CD4-positive, alpha-beta memory T cell (primary cell): ENCODE results near the gene FHIT. TPM values are rescaled to one million over a fixed set of nuclear protein-coding genes. Genes with fewer than 3 reads are reported as not detected.

Source experiments
- CTCF ChIA-PET: fragments of 350-600 bp; sonication (Branson Sonifier 250); formaldehyde crosslinking; loops from one replicate; lab custom pipeline; 2021; ENCODE audit warnings: inconsistent platforms; ENCODE audit not compliant: partially characterized antibody; lab: Charles Lee
- POLR2A ChIA-PET: fragments of 350-600 bp; sonication (Branson Sonifier 250); formaldehyde crosslinking; loops from one replicate; lab custom pipeline; 2021; ENCODE audit not compliant: partially characterized antibody; lab: Charles Lee
- DNase-seq, 5 donors: peaks; one replicate each; pipeline versions ENCODE4 v3.0.0 to v3.0.0-alpha.2; 2020 to 2022; ENCODE audit warnings: mixed read lengths in 1 of 5
- H3K27ac ChIP-seq: one replicate; pipeline ENCODE4 v1.7.0; 2013; ENCODE audit warnings: low read depth, low read length
- H3K27me3 ChIP-seq: 2 replicates; pipeline ENCODE4 v1.7.0; 2013; ENCODE audit warnings: mild to moderate bottlenecking, low read length, moderate library complexity; ENCODE audit not compliant: insufficient read depth
- H3K36me3 ChIP-seq: 2 replicates; pipeline ENCODE4 v1.7.0; 2013; ENCODE audit warnings: mild to moderate bottlenecking, low read length, moderate library complexity; ENCODE audit not compliant: insufficient read depth
- H3K4me1 ChIP-seq: 2 replicates; pipeline ENCODE4 v1.7.0; 2013; ENCODE audit warnings: mild to moderate bottlenecking, low read length, moderate library complexity; ENCODE audit not compliant: insufficient read depth
- H3K4me3 ChIP-seq, 2 donors: one replicate each; pipeline ENCODE4 v1.7.0; 2013; ENCODE audit warnings: low read length in 2 of 2, mild to moderate bottlenecking in 1 of 2
- H3K9me3 ChIP-seq, 2 donors: one replicate each; pipeline ENCODE4 v1.7.0; 2013; ENCODE audit warnings: low read length in 2 of 2, control low read depth in 1 of 2; ENCODE audit not compliant: control insufficient read depth in 1 of 2
- H3K27ac Mint-ChIP-seq, 7 donors: one replicate each; pipeline ENCODE4 v1.8.0; 2020 to 2021; ENCODE audit warnings: mixed read lengths in 7 of 7, mild to moderate bottlenecking in 6 of 7, inconsistent platforms in 3 of 7, moderate library complexity in 3 of 7
- H3K27me3 Mint-ChIP-seq, 2 donors: one replicate each; pipeline ENCODE4 v1.8.0; 2020 to 2021; ENCODE audit warnings: mixed read lengths in 2 of 2
- H3K36me3 Mint-ChIP-seq, 2 donors: one replicate each; pipeline ENCODE4 v1.8.0; 2020 to 2021; ENCODE audit warnings: mixed read lengths in 2 of 2, inconsistent platforms in 1 of 2, mild to moderate bottlenecking in 1 of 2
- H3K4me1 Mint-ChIP-seq, 4 donors: one replicate each; pipeline ENCODE4 v1.8.0; 2020 to 2021; ENCODE audit warnings: mixed read lengths in 4 of 4, mild to moderate bottlenecking in 1 of 4
- H3K4me3 Mint-ChIP-seq, 8 donors: one replicate each; pipeline ENCODE4 v1.8.0; 2020 to 2021; ENCODE audit warnings: mixed read lengths in 8 of 8, mild to moderate bottlenecking in 7 of 8, moderate library complexity in 6 of 8, inconsistent platforms in 3 of 8
- H3K9me3 Mint-ChIP-seq, 8 donors: one replicate each; pipeline ENCODE4 v1.8.0; 2020 to 2021; ENCODE audit warnings: mixed read lengths in 8 of 8, mild to moderate bottlenecking in 5 of 8, inconsistent platforms in 3 of 8, moderate library complexity in 1 of 8
- intact Hi-C: fragments of 100-400 bp; cut with micrococcal nuclease; formaldehyde crosslinking; loops from one replicate; pipeline ENCODE4 v1.15.1; 2023
- polyA plus RNA-seq, 2 donors: library from polyadenylated mRNA; unstranded; fragments of 300-500 nt; fragmentation: Illumina TruSeq; gene quantifications; one replicate each; pipeline ENCODE4 v1.2.3, GENCODE V29; 2021
- total RNA-seq, 2 experiments: library from RNA; stranded (reverse); gene quantifications; one replicate each; pipeline ENCODE4 v1.2.3, GENCODE V29; 2021

The FHIT gene
- total and polyA plus RNA-seq, 4 experiments from 2014 or later = 8.5 to 58.7 (median 33.2) TPM

DNA sequence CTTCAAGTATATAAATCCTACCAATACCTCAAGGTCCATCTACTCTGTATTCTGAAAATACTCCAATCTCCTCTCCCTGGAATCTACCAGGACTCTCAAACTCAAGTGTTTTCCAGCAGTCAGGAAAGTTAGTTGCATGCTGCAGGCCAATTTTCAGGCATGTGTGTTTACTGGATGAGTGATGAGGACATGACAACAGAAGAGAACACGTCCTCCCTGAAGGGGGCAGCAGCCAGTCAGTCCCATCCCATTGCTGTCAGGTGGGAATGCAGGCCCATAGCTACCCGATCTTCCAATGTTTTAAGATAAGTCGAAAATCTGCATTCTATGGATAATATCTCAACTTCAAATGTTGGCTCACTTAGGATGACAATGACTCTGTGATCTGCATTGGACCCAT, 496.2 kb downstream of the FHIT start:
- CTCF ChIA-PET = no interaction called here
- H3K9me3 ChIP-seq = no peaks in the 10 kb centered on the region
- intact Hi-C loops = no loop called here

DNA sequence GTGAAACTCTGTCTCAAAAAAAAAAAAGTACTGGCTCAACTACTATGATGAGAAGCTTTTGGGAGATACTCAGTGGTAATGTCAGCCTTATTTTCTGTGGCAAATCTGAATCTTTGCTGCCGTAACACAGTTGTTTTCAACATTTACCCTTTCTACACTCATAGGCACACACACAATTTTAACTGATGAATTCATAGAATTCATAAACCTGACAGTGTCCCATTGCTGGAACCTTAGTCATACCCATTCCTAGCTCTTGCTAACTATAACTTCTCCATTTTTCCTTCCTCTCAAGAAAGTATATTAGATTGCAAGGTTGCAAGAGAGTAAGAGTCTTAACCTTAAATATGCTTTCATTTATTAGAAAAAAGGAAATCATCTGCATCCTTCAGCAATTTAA, 496.6 kb downstream of the FHIT start:
- Histone ChIP-seq H3K4me3 (no peak overlapping the region), H3K9me3 (no peaks in the 10 kb centered on the region), H3K27me3 (no peaks in the 10 kb centered on the region), H3K36me3 (no peaks in the 10 kb centered on the region), H3K27ac (no peak overlapping the region), H3K4me1 (no peaks in the 10 kb centered on the region)
- intact Hi-C loops = no loop called here
- POLR2A ChIA-PET = no interaction called here
- H3K4me1 Mint-ChIP-seq = no peaks in the 10 kb centered on the region
- CTCF ChIA-PET = interaction anchor here (0.9 kb wide), 1 partner anchor 9 kb away, joined by 3 read pairs; no protein-coding TSS in a partner anchor
- peaks cover 6 to 21% (median 11%) of the 10 kb centered on the region in 8 donors for H3K9me3 Mint-ChIP-seq
- no peak overlapping the region for H3K27ac Mint-ChIP-seq
- no peak overlapping the region for H3K4me3 Mint-ChIP-seq
- no peaks in the 10 kb centered on the region for H3K27me3 Mint-ChIP-seq
- no peak for DNase-seq
- H3K36me3 Mint-ChIP-seq = no peaks in the 10 kb centered on the region

More for the DNA sequence above, 496.2 kb downstream of the FHIT start:
- Mint-ChIP-seq H3K4me3 (no peak overlapping the region), H3K9me3 (peaks cover 5 to 16% (median 9%) of the 10 kb centered on the region in 8 donors), H3K27ac (no peak overlapping the region), H3K36me3 (no peaks in the 10 kb centered on the region), H3K4me1 (peaks cover 0 to 1% (median 0%) of the 10 kb centered on the region in 4 donors), H3K27me3 (no peaks in the 10 kb centered on the region)
- no peaks in the 10 kb centered on the region for H3K27me3 ChIP-seq
- H3K4me3 ChIP-seq = no peak overlapping the region
- POLR2A ChIA-PET = no interaction called here
- no peak for DNase-seq
- no peak overlapping the region for H3K27ac ChIP-seq
- H3K36me3 ChIP-seq = no peaks in the 10 kb centered on the region
- H3K4me1 ChIP-seq = no peaks in the 10 kb centered on the region

DNA sequence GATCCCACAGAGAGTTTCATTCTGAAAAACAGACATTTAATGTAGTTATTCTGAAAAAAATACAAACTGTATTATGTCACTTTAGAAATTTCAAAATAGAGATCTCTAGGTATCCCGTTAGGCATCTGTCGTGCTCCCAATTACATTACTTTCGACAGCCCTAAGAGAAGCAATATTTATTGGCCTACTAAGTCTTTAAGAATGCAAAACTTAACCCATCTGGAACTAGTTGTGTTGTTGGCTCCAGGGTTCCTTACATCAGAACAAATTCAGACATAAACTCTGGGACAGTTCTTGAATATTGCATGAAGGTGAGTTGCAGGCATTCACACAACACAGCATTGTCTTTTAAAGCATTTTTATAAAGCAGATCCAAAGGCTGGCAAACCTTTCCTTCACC, 498.4 kb downstream of the FHIT start:
- H3K4me3 Mint-ChIP-seq = no peak overlapping the region
- no peak overlapping the region for H3K27ac ChIP-seq
- DNase-seq = no peak
- H3K27me3 Mint-ChIP-seq = no peaks in the 10 kb centered on the region
- intact Hi-C loops = no loop called here
- H3K27ac Mint-ChIP-seq = no peak overlapping the region
- ChIA-PET CTCF (no interaction called here), POLR2A (no interaction called here)
- no peaks in the 10 kb centered on the region for H3K36me3 Mint-ChIP-seq
- H3K4me1 Mint-ChIP-seq = no peaks in the 10 kb centered on the region
- H3K9me3 ChIP-seq = no peaks in the 10 kb centered on the region
- no peak overlapping the region for H3K4me3 ChIP-seq
- no peaks in the 10 kb centered on the region for H3K36me3 ChIP-seq
- H3K27me3 ChIP-seq = no peaks in the 10 kb centered on the region
- H3K9me3 Mint-ChIP-seq = peaks cover 3 to 25% (median 15%) of the 10 kb centered on the region in 8 donors
- H3K4me1 ChIP-seq = no peaks in the 10 kb centered on the region

DNA sequence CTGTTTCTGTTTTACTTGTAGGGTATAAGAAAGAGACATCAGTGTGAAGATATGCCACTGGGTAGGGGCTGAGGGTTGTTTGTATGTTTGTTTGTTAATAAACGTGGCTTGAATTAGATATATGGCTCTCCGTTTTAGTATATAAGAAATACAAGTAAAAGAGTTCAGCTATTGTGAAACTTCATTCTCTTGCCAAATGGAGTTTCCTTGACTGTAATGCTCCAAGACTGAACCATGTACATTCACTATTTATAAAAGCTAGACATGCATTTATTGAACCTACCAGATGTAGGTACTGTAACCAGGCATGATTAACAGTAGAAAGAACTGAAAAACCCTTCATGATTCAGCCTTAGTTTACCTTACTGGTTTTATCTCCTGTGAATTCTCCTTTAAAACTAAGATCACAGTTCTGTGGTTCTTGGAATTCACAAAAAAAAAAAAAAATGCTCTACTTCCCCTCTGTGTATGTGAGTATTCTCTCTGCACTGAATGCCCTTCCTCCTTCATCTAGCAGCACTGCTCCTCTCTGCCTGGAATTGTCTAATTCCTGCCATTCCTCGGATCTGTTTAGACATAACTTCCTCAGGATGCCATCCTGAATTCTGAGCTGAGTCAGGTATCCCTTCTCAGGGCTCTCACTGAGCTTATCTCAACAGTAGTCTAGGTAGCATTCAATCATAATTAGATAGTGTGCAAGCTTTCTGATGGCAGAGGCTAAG, 504.4 kb downstream of the FHIT start:
- Mint-ChIP-seq H3K4me1 (no peaks in the 10 kb centered on the region), H3K27me3 (peaks cover 0 to 2% of the 10 kb centered on the region in 2 donors), H3K4me3 (no peak overlapping the region), H3K9me3 (peaks cover 3 to 26% (median 15%) of the 10 kb centered on the region in 8 donors), H3K36me3 (peaks cover 0 to 1% of the 10 kb centered on the region in 2 donors), H3K27ac (no peak overlapping the region)
- no peaks in the 10 kb centered on the region for H3K36me3 ChIP-seq
- H3K9me3 ChIP-seq = no peaks in the 10 kb centered on the region
- intact Hi-C loops = no loop called here
- no peak overlapping the region for H3K27ac ChIP-seq
- H3K27me3 ChIP-seq = no peaks in the 10 kb centered on the region
- no peak for DNase-seq
- H3K4me1 ChIP-seq = no peaks in the 10 kb centered on the region
- no peak overlapping the region for H3K4me3 ChIP-seq
- CTCF ChIA-PET = interaction anchor here (0.7 kb wide), 1 partner anchor 10 kb away, joined by 3 read pairs; no protein-coding TSS in a partner anchor
- POLR2A ChIA-PET = no interaction called here

DNA sequence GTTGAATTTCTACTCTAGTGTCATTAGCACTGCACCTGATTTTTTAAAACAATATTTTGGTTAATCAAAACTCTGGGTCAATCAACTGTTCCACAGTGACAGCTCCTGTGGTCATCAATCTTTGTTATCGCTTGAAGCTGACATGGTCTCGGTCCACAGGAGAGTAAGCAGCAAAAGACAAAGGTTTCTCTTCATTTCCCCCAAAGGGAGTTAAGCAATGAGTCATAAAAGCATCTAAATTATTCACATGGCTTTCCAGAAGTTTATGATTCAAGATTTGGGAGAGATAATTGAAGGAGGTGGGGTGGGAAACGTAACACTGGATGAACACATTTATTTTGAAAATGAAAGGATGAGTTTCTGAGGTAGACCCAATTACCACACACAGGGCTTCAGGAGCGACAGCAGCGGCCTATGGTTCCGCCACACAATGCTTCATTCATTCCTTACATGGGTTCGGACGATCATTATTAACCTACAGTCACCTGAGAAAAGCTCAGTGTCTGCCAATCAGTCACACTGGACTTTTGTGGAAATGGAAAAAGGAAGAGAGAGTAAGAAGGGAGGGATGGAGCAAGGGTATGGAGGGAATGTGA, 505.1 kb downstream of the FHIT start:
- Histone ChIP-seq H3K4me1 (no peaks in the 10 kb centered on the region), H3K4me3 (no peak overlapping the region), H3K27ac (no peak overlapping the region), H3K9me3 (no peaks in the 10 kb centered on the region), H3K36me3 (no peaks in the 10 kb centered on the region), H3K27me3 (no peaks in the 10 kb centered on the region)
- no peaks in the 10 kb centered on the region for H3K4me1 Mint-ChIP-seq
- no peak overlapping the region for H3K4me3 Mint-ChIP-seq
- POLR2A ChIA-PET = no interaction called here
- H3K27me3 Mint-ChIP-seq = peaks cover 0 to 2% of the 10 kb centered on the region in 2 donors
- peaks cover 3 to 24% (median 15%) of the 10 kb centered on the region in 8 donors for H3K9me3 Mint-ChIP-seq
- peaks cover 0 to 1% of the 10 kb centered on the region in 2 donors for H3K36me3 Mint-ChIP-seq
- no peak overlapping the region for H3K27ac Mint-ChIP-seq
- intact Hi-C loops = no loop called here
- DNase-seq = no peak
- CTCF ChIA-PET = interaction anchor here (0.7 to 0.9 kb wide), 2 partner anchors 8 to 11 kb away, joined by 3 read pairs; no protein-coding TSS in a partner anchor

DNA sequence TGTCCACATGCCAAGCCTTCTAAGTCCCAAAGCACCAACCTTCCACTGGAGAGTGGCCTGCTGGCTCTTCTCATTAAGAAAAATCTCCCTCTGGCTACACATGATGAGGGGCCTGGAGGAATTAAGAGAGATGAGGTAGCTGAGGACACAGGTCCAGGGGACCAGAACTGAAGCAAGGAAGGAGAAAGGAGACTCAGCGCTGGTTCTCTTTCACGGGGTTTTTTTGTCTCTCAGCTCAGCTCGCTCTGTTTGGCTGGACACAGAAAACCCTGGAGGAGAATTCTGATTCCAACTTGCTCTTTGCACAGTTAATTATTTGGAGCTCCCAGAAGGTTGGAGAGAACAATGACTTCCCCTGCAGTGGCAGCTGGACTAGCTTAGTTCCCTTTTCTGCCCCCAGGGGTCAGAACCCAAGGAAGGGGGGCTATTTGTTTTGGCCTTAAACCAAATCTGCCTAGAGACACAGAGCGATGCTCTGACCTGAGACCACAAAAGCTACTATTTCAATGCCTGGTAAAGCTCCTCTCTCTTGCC, 507.6 kb downstream of the FHIT start:
- Mint-ChIP-seq H3K4me3 (no peak overlapping the region), H3K4me1 (no peaks in the 10 kb centered on the region), H3K36me3 (peaks cover 0 to 1% of the 10 kb centered on the region in 2 donors), H3K27ac (no peak overlapping the region), H3K9me3 (peaks cover 0 to 8% (median 0%) of the 10 kb centered on the region in 8 donors), H3K27me3 (peaks cover 0 to 2% of the 10 kb centered on the region in 2 donors)
- H3K9me3 ChIP-seq = no peaks in the 10 kb centered on the region
- H3K36me3 ChIP-seq = no peaks in the 10 kb centered on the region
- intact Hi-C loops = no loop called here
- no peaks in the 10 kb centered on the region for H3K4me1 ChIP-seq
- CTCF ChIA-PET = no interaction called here
- no peak overlapping the region for H3K27ac ChIP-seq
- H3K4me3 ChIP-seq = no peak overlapping the region
- no peaks in the 10 kb centered on the region for H3K27me3 ChIP-seq
- POLR2A ChIA-PET = interaction anchor here (0.7 kb wide), 1 partner anchor 486 kb away, joined by 3 read pairs; no protein-coding TSS in a partner anchor
- DNase-seq = no peak

DNA sequence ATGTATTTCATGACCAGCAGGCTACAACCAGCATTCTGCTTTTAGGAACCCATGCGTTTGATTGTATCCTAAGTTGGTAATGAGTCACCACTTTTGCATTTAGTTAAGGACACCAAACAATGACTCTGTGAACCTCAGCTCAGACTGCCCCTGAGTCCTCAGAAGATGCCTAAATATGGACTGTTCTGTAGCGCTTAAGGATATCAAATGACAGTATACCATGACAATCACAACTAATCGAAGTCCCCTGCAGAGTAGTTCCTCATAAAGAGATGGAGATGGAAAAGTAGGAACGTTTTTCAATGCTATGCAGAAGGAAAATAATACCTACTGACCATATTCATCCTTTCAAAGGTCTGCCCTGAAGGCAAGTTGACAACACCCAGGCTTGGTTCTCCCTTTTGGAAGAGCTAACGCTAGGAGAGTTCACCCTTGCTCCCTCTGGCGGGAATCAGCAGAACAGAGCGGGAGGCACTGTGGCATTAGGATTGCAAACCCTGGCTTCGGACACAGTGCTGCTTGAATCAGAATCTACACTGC, 508.6 kb downstream of the FHIT start:
- peaks cover 0 to 1% of the 10 kb centered on the region in 2 donors for H3K36me3 Mint-ChIP-seq
- no peaks in the 10 kb centered on the region for H3K27me3 ChIP-seq
- H3K36me3 ChIP-seq = no peaks in the 10 kb centered on the region
- no peaks in the 10 kb centered on the region for H3K9me3 ChIP-seq
- H3K4me1 ChIP-seq = no peaks in the 10 kb centered on the region
- peaks cover 0 to 6% (median 0%) of the 10 kb centered on the region in 8 donors for H3K9me3 Mint-ChIP-seq
- CTCF ChIA-PET = no interaction called here
- H3K27ac Mint-ChIP-seq = no peak overlapping the region
- no peak overlapping the region for H3K4me3 Mint-ChIP-seq
- POLR2A ChIA-PET = no interaction called here
- H3K27ac ChIP-seq = no peak overlapping the region
- no peak for DNase-seq
- no peaks in the 10 kb centered on the region for H3K4me1 Mint-ChIP-seq
- H3K27me3 Mint-ChIP-seq = peaks cover 0 to 2% of the 10 kb centered on the region in 2 donors
- intact Hi-C loops = no loop called here
- H3K4me3 ChIP-seq = no peak overlapping the region
